Upper lobe of right lung (tissue), 1 donor: ENCODE measurements around the gene SNTG2. TPM values are rescaled to one million over a fixed set of nuclear protein-coding genes. Genes with fewer than 3 reads are reported as not detected.
"Not testable (repeated sequence)": the region's sequence is repeated elsewhere in the genome, so short reads cannot be mapped to it uniquely, and the experiment has no call there.

Experiments
- ATAC-seq: fragments of 200-7000 bp; cut with Tn5 transposase; one replicate; pipeline ENCODE4 v1.9.1; 2020; ENCODE audit warnings: mild to moderate bottlenecking, moderate library complexity
- DNase-seq: peaks from one replicate; pipeline ENCODE4 v3.0.0-alpha.2; 2020
- H3K27ac ChIP-seq: fragments of 200-600 bp; one replicate; pipeline ENCODE4 v1.8.0; 2022
- H3K27me3 ChIP-seq: fragments of 200-600 bp; one replicate; pipeline ENCODE4 v1.8.0; 2022; ENCODE audit warnings: mild to moderate bottlenecking
- H3K36me3 ChIP-seq: fragments of 200-600 bp; one replicate; pipeline ENCODE4 v1.8.0; 2022
- H3K4me1 ChIP-seq: fragments of 200-600 bp; one replicate; pipeline ENCODE4 v1.8.0; 2022
- H3K4me3 ChIP-seq: fragments of 200-600 bp; one replicate; pipeline ENCODE4 v1.8.0; 2022; ENCODE audit warnings: mild to moderate bottlenecking
- H3K9me3 ChIP-seq: fragments of 200-600 bp; one replicate; pipeline ENCODE4 v1.8.0; 2022
- CTCF ChIP-seq: fragments of 200-600 bp; IDR thresholded peaks from one replicate; pipeline ENCODE4 v1.8.0; 2022; ENCODE audit warnings: antibody characterized with exemption
- intact Hi-C: fragments of 100-400 bp; cut with DNase I; formaldehyde crosslinking; loops from one replicate; pipeline ENCODE4 v1.11.0; 2022
- total RNA-seq: library from RNA; stranded (reverse); fragmentation: NEBNext Ultra II Directional; extraction: Animal tissue kit (Norgen Biotek cat#: 25700); gene quantifications from one replicate; pipeline ENCODE4 v1.2.1, GENCODE V29; 2021
- donor health status: DM: no; HTN: yes; CAD: no; lungs with severe emphysema.

SNTG2 gene
- total RNA-seq, 1 donor from 2014 or later = 3.6 TPM

GRCh38 chr2:1101982-1102590, 151.4 kb downstream of the SNTG2 start:
- intact Hi-C loops = no loop called here
- Histone ChIP-seq H3K4me1 (no peaks in the 10 kb centered on the region), H3K9me3 (no peaks in the 10 kb centered on the region), H3K36me3 (no peaks in the 10 kb centered on the region), H3K27me3 (no peaks in the 10 kb centered on the region), H3K4me3 (no peak overlapping the region), H3K27ac (no peak overlapping the region)
- no peak for DNase-seq
- no peak for TF ChIP-seq CTCF
- no peak for ATAC-seq

GRCh38 chr2:1104364-1104763, 153.7 kb downstream of the SNTG2 start:
- no peaks in the 10 kb centered on the region for H3K27me3 ChIP-seq
- H3K9me3 ChIP-seq = no peaks in the 10 kb centered on the region
- DNase-seq = no peak
- H3K4me1 ChIP-seq = no peaks in the 10 kb centered on the region
- ATAC-seq = no peak
- TF ChIP-seq CTCF = no peak
- intact Hi-C loops = no loop called here
- H3K4me3 ChIP-seq = no peak overlapping the region
- no peak overlapping the region for H3K27ac ChIP-seq
- no peaks in the 10 kb centered on the region for H3K36me3 ChIP-seq

GRCh38 chr2:1106344-1106743, 155.7 kb downstream of the SNTG2 start:
- H3K27me3 ChIP-seq, H3K9me3 ChIP-seq, H3K4me3 ChIP-seq, intact Hi-C loops, DNase-seq, H3K36me3 ChIP-seq, H3K27ac ChIP-seq, ATAC-seq, H3K4me1 ChIP-seq: not testable (repeated sequence)

GRCh38 chr2:1115843-1116539, 165.3 kb downstream of the SNTG2 start:
- Histone ChIP-seq H3K27ac (no peak overlapping the region), H3K4me1 (no peaks in the 10 kb centered on the region), H3K9me3 (no peaks in the 10 kb centered on the region), H3K36me3 (no peaks in the 10 kb centered on the region), H3K4me3 (no peak overlapping the region), H3K27me3 (no peaks in the 10 kb centered on the region)
- DNase-seq (no peak), ATAC-seq (no peak)
- intact Hi-C loops = no loop called here
- no peak for TF ChIP-seq CTCF

GRCh38 chr2:1117569-1117968, 166.9 kb downstream of the SNTG2 start:
- Histone ChIP-seq H3K27ac (no peak overlapping the region), H3K9me3 (no peaks in the 10 kb centered on the region), H3K36me3 (no peaks in the 10 kb centered on the region), H3K4me3 (no peak overlapping the region), H3K27me3 (no peaks in the 10 kb centered on the region), H3K4me1 (no peaks in the 10 kb centered on the region)
- intact Hi-C loops = no loop called here
- DNase-seq (no peak), ATAC-seq (no peak)
- TF ChIP-seq CTCF = no peak

GRCh38 chr2:1125217-1125616, 174.6 kb downstream of the SNTG2 start:
- Histone ChIP-seq H3K4me3 (no peak overlapping the region), H3K4me1 (no peaks in the 10 kb centered on the region), H3K27me3 (no peaks in the 10 kb centered on the region), H3K27ac (no peak overlapping the region), H3K9me3 (no peaks in the 10 kb centered on the region), H3K36me3 (no peaks in the 10 kb centered on the region)
- ATAC-seq (no peak), DNase-seq (no peak)
- intact Hi-C loops = no loop called here
- no peak for TF ChIP-seq CTCF
